Measurements from ENCODE around the gene ARID1B. TPM values are rescaled to one million over a fixed set of nuclear protein-coding genes. Genes with fewer than 3 reads are reported as not detected.

ARID1B gene
- total RNA-seq, 2 experiments from 2014 or later, result 90.1 to 164 TPM

DNA sequence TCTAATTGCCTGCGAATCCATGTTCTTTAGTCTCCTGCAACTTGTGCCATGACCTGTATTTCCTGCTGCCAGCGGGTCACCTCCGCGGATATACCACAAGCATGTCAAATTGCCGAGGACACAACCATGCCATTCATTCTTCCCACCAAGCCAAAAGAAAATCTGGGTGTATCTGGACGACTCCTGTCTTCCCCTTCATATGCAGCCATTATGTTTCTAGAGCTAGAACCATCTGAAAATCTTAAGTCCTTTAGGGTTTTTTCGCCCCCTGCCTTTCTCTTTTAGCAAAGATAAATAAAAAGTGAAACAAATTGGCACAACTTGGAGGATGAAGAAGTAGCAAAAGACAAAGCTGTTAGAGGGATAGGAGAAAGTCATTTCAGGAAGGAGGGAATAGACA is 242.6 kb downstream of the ARID1B start:
- peak overlapping the region; percentile 89 for H3K27ac ChIP-seq (ENCODE audit: low read depth, low read length, poor library complexity, severe bottlenecking)
- H3K4me3 ChIP-seq (ENCODE audit: low read depth, low read length, poor library complexity, severe bottlenecking), result peak overlapping the region; percentile 73
- ChIA-PET CTCF (ENCODE audit: unreplicated experiment) (interaction anchor here (0.5 to 1.2 kb wide), 3 partner anchors 122 to 834 kb away, joined by 3 read pairs; no protein-coding TSS in a partner anchor), POLR2A (interaction anchor here (0.5 to 1.6 kb wide), 10 partner anchors 9 to 456 kb away, joined by 3 to 11 read pairs (median 3); no protein-coding TSS in a partner anchor)
- H3K79me2 ChIP-seq (ENCODE audit: insufficient read depth, low read depth, low read length), result peaks cover 80% of the 10 kb centered on the region
- H2AFZ ChIP-seq (ENCODE audit: low read length), result no peak overlapping the region
- no peaks in the 10 kb centered on the region; the same call in 1 of the 2 replicates for H3K36me3 ChIP-seq (ENCODE audit: insufficient read depth, low read length)
- peaks cover 38% of the 10 kb centered on the region for H3K4me1 ChIP-seq (ENCODE audit: insufficient read depth, low read length, poor library complexity, severe bottlenecking)
- no TSS peak for BruUV-seq (replicated peaks)
- no peaks in the 10 kb centered on the region for H3K9me3 ChIP-seq (ENCODE audit: low read length)
- H4K20me1 ChIP-seq (ENCODE audit: insufficient read depth, low read length), result peaks cover 12% of the 10 kb centered on the region; the same call in 1 of the 2 replicates
- H3K4me2 ChIP-seq (ENCODE audit: low read length), result peak overlapping the region; percentile 97
- intact Hi-C loops (cut with micrococcal nuclease; ENCODE audit: unreplicated experiment), result loop anchor here (2.0 to 5.0 kb wide), 4 partner anchors 167 to 623 kb away; no protein-coding TSS in a partner anchor
- peak; percentile 62 for DNase-seq (ENCODE audit: low spot score)
- no peaks in the 10 kb centered on the region for H3K9me2 ChIP-seq (ENCODE audit: insufficient read depth, low read length)
- TF ChIP-seq EZH2phosphoT487 (IDR thresholded peaks at IDR 0.05; ENCODE audit: borderline replicate concordance, low read depth, low read length), result no peak
- TF ChIP-seq, protein P1, sequence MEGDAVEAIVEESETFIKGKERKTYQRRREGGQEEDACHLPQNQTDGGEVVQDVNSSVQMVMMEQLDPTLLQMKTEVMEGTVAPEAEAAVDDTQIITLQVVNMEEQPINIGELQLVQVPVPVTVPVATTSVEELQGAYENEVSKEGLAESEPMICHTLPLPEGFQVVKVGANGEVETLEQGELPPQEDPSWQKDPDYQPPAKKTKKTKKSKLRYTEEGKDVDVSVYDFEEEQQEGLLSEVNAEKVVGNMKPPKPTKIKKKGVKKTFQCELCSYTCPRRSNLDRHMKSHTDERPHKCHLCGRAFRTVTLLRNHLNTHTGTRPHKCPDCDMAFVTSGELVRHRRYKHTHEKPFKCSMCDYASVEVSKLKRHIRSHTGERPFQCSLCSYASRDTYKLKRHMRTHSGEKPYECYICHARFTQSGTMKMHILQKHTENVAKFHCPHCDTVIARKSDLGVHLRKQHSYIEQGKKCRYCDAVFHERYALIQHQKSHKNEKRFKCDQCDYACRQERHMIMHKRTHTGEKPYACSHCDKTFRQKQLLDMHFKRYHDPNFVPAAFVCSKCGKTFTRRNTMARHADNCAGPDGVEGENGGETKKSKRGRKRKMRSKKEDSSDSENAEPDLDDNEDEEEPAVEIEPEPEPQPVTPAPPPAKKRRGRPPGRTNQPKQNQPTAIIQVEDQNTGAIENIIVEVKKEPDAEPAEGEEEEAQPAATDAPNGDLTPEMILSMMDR (conservative IDR thresholded peaks at IDR 0.05; ENCODE audit: low read length), result peak; percentile 41; the same call in 1 of the 2 replicates

DNA sequence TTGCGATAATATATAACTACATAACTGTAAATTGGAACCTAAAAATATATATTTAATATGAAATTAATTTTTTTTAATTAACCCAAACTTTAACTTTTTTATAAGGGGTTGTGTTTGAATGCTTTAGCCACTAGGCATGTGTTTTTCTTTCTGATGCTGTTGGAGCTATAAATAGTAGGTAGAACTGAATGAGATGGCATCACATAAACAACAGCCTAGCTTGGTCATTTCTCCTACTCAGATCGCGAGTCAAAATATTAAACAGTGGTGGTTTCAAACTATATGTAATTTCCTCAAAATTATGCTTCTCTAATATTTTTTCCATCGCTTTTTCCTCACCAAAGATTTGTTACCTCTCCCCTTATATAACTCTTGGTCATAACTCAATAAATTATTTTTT is 243.2 kb downstream of the ARID1B start:
- BruUV-seq (replicated peaks), result TSS peak; percentile 94
- TF ChIP-seq EZH2phosphoT487 (IDR thresholded peaks at IDR 0.05; ENCODE audit: borderline replicate concordance, low read depth, low read length), result no peak
- ChIA-PET POLR2A (interaction anchor here (0.5 to 1.6 kb wide), 10 partner anchors 9 to 457 kb away, joined by 3 to 11 read pairs (median 3); no protein-coding TSS in a partner anchor), CTCF (ENCODE audit: unreplicated experiment) (interaction anchor here (1.2 kb wide), 1 partner anchor 123 kb away, joined by 3 read pairs; no protein-coding TSS in a partner anchor)
- H3K4me1 ChIP-seq (ENCODE audit: insufficient read depth, low read length, poor library complexity, severe bottlenecking), result peaks cover 38% of the 10 kb centered on the region
- H3K27ac ChIP-seq (ENCODE audit: low read depth, low read length, poor library complexity, severe bottlenecking), result peak overlapping the region; percentile 89
- intact Hi-C loops (cut with micrococcal nuclease; ENCODE audit: unreplicated experiment), result loop anchor here (2.0 to 5.0 kb wide), 4 partner anchors 168 to 624 kb away; no protein-coding TSS in a partner anchor
- H3K4me2 ChIP-seq (ENCODE audit: low read length), result peak overlapping the region; percentile 97
- H4K20me1 ChIP-seq (ENCODE audit: insufficient read depth, low read length), result peaks cover 12% of the 10 kb centered on the region; the same call in 1 of the 2 replicates
- peak; percentile 53 for DNase-seq (ENCODE audit: low spot score)
- H3K79me2 ChIP-seq (ENCODE audit: insufficient read depth, low read depth, low read length), result peaks cover 80% of the 10 kb centered on the region
- peaks cover 1% of the 10 kb centered on the region; the same call in 1 of the 2 replicates for H3K36me3 ChIP-seq (ENCODE audit: insufficient read depth, low read length)
- peak overlapping the region; percentile 43; the same call in 1 of the 2 replicates for H2AFZ ChIP-seq (ENCODE audit: low read length)
- no peaks in the 10 kb centered on the region for H3K9me2 ChIP-seq (ENCODE audit: insufficient read depth, low read length)
- H3K4me3 ChIP-seq (ENCODE audit: low read depth, low read length, poor library complexity, severe bottlenecking), result peak overlapping the region; percentile 73
- H3K9me3 ChIP-seq (ENCODE audit: low read length), result peaks cover 4% of the 10 kb centered on the region; the same call in 1 of the 2 replicates

DNA sequence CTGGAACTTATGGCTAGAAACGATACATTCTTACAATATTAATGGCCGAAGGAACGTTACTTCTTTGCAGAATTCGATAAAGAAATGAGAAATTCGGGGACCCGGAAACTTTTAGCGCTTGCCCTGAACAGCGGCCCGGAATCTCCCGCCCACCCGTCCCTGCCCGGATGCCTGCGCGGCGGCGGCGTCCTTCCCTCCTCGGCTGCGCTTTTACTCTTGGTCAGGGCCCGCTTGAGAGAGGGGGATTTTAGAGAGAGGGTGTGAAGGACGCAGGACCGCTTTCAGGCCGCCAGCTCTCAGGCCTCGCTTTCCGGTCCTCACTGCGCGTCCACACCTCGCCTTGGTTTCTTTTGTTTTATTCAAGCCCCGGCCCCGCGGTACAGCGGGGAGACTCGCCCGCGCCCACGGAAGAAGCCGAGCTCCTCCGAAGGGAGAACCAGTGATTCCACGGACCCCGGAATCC is 243.7 kb downstream of the ARID1B start:
- peaks cover 77% of the 10 kb centered on the region for H3K79me2 ChIP-seq (ENCODE audit: insufficient read depth, low read depth, low read length)
- intact Hi-C loops (cut with micrococcal nuclease; ENCODE audit: unreplicated experiment), result loop anchor here (1.0 to 5.0 kb wide), 7 partner anchors 46 to 624 kb away; no protein-coding TSS in a partner anchor
- peaks cover 12% of the 10 kb centered on the region; the same call in 1 of the 2 replicates for H4K20me1 ChIP-seq (ENCODE audit: insufficient read depth, low read length)
- POLR2A ChIA-PET, result interaction anchor here (0.7 to 1.6 kb wide), 5 partner anchors 8 to 457 kb away, joined by 3 to 4 read pairs (median 3); no protein-coding TSS in a partner anchor
- TF ChIP-seq EZH2phosphoT487 (IDR thresholded peaks at IDR 0.05; ENCODE audit: borderline replicate concordance, low read depth, low read length), result no peak
- TF ChIP-seq, protein P1 (conservative IDR thresholded peaks at IDR 0.05; ENCODE audit: low read length), result no peak
- peaks cover 6% of the 10 kb centered on the region; the same call in 1 of the 2 replicates for H3K36me3 ChIP-seq (ENCODE audit: insufficient read depth, low read length)
- peak overlapping the region; percentile 73 for H3K4me3 ChIP-seq (ENCODE audit: low read depth, low read length, poor library complexity, severe bottlenecking)
- BruUV-seq (replicated peaks), result no TSS peak
- peak overlapping the region; percentile 97 for H3K4me2 ChIP-seq (ENCODE audit: low read length)
- H3K27ac ChIP-seq (ENCODE audit: low read depth, low read length, poor library complexity, severe bottlenecking), result peak overlapping the region; percentile 89
- peak; percentile 68 for DNase-seq (ENCODE audit: low spot score)
- peaks cover 38% of the 10 kb centered on the region for H3K4me1 ChIP-seq (ENCODE audit: insufficient read depth, low read length, poor library complexity, severe bottlenecking)
- CTCF ChIA-PET (ENCODE audit: unreplicated experiment), result interaction anchor here (0.6 kb wide), 1 partner anchor 254 kb away, joined by 3 read pairs; no protein-coding TSS in a partner anchor
- no peaks in the 10 kb centered on the region for H3K9me2 ChIP-seq (ENCODE audit: insufficient read depth, low read length)
- peak overlapping the region; percentile 43; the same call in 1 of the 2 replicates for H2AFZ ChIP-seq (ENCODE audit: low read length)
- H3K9me3 ChIP-seq (ENCODE audit: low read length), result peaks cover 8% of the 10 kb centered on the region; the same call in 1 of the 2 replicates

All from OCI-LY7 (cell line).